HuH-7 (cell line): ENCODE measurements around the gene GPI.
"Not testable (repeated sequence)": the region's sequence is repeated elsewhere in the genome, so short reads cannot be mapped to it uniquely, and the experiment has no call there.

Experiments
- DNase-seq: peaks from one replicate; pipeline ENCODE4 v3.0.0; 2011; ENCODE audit warnings: low spot score

GPI gene

DNA sequence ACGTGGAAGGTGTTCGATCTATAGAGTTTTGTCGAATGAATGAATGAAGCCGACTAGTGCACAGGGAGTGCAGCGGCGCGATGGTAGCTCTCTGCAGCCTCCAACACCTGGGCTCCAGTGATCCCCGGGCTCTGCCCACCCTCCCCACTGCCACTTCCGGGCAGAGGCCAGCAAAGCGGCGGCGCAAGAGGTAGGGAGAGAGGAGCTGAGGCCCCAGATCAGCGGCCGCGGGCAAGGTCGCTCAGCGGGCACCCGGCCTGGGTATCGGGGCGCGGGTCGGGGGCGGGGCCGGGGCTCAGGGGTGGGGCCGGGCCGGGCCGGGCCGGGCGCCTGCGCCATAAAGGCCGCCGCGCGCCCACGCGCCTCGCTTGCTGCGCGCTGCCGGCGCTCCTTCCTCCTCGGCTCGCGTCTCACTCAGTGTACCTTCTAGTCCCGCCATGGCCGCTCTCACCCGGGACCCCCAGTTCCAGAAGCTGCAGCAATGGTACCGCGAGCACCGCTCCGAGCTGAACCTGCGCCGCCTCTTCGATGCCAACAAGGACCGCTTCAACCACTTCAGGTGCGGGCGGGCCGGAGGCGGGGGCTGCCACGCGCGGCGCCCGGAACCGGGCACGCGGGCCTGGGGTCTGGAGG is at the start of gene GPI:
Gene GPI (plus strand): TSS at position 367 of the 633 bp plus-strand sequence. CDS start 71 bp downstream, at position 438.
- DNase-seq: peak; percentile 72

DNA sequence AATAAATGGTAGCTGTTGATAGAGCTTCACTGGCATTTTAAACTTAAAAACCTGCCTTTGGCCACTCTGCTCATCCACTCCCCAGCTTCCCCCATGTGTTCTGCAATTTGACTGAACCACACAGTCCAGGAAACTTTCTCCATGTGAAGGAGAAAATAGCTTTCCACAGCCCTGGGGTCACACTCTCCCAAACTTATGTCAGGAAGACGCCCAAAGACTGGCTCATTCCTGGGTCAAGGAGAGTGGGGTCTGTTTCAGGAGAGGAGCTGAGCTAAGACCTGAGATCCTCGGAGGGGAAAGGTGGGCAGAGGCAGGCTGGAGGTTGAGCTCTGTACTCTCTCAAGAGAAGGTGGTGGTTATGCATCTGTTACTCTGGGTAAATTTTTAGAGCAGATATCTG is 48.7 kb upstream of the GPI start:
- no peak for DNase-seq

DNA sequence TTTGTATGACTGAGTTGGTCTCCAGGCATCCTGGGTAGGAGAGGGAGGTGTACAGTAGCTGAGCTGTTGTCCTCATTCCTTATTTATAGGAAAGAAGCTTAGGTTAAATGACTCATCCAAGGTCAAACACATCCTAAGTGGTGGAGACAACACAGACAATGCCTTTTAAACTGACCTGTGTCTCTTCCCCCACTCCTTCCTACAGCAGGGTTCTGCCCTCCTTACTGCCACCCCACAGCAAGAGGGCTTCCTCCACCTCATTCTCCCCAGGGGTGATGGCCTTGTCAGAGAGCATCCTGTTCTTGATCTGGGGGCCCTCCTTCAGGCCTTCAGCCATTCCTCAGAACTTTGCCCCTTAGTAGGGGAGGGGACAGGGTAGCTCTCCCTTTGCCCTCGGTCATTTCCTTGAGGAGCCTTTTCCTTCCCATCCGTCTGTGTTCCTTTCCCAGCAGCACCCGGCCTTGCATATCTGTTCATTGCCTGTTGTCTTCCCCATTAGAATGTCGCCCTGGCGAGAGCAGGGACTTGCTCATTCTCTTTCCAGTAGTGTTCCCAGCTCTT is 48.2 kb upstream of the GPI start:
- DNase-seq: no peak

DNA sequence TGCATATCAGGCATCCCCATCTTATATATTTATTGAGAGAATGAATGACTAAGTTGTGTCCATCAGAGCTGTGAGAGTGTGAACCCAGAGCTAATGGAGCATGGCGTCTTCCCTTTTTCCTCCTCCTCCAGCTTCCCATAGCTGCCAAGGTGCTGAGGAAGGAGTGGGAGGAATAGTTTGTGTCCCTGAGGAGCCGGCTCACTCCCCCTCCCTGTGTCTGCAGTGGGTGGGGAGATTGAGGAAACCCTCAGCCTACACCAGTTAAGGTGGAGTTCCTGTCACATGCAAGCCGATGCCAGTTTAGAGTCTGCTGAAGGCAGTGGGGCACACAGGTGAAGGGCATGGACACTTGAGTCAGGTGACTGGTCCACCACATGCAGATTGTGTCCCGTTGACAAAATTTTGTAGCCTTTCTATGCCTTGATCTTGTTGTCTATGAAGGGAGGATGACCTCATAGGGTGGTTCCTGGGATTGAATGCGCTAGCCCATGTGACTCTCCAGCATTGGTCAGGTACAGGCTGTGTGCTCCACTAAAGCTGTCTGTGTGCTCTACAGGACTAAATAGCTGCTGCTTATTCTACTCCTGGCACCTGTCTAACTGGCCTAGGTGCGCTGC is 47.6 kb upstream of the GPI start:
- DNase-seq: no peak

DNA sequence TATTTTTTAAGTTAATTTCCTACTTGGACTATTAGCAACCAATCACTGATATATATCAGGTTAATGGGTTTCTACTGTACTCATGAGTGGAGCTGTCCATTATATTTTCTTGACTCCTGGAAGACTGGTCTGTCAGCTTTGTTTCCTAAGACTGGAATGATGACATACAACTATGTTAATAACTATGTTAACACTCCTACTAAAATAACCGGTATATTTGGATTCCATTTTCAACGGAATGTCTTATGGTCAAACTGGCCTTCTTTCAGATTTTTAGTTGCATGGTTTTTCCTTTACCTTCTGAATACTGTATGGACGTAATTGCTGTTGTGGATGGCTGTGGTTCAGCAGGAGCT is 45.8 kb upstream of the GPI start:
- no peak for DNase-seq

DNA sequence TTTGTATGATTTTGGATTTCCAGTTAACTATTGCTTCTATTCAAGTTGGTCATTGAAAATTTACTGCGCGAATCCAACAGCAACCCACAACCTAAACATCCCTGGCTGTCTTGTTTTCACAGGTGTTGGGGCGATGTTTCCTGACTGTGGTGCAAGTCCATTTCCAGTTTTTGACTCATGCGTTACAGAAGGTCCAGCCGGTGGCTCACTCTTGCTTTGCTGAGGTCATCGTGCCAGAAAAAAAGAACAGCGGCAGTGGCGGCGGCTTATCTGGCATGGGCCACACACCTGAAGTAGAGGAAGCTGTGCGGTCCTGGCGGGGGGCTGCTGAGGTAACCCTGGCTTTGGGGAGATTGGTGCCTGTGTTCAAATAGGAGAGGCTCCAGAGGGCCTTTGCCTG is 45.2 kb upstream of the GPI start:
- DNase-seq: no peak

DNA sequence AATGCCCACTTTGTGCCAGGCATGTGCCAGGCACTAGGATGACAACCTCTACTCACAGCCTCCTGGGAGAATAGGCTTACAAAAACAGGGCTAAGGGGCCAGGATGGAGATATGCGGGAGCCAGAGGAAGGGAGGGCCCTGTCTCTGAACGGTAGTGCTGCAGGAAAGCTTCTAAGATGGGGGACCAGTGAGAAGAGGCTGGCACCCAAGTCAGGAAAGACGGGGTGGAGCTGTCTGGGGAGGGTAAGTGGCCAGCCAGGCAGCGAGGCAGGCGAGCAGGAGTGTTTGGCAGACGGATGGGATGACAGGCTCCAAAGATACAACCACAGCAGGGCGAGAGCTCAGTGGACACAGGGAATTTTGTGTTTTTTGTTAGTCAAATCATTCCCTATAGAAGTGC is 44.7 kb upstream of the GPI start:
- no peak for DNase-seq

DNA sequence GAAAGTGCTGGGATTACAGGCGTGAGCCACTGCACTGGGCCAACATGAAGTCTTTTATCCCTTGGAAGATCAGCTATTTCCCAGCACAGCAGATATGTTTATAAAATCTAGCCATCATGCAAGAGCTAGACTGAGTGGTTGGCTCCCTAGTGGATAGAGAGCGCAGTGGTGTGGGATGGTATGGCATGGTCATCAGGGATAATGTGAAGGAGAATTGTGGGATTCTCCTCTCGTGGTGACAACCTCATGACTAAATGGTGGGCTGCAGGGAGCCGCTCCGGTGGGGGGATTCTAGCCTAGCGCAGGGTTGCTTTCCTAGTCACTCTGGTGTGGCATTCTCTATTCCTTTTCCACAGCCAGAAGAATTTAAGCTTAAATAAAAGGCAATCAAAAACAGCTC is 43.3 kb upstream of the GPI start:
- DNase-seq: no peak

DNA sequence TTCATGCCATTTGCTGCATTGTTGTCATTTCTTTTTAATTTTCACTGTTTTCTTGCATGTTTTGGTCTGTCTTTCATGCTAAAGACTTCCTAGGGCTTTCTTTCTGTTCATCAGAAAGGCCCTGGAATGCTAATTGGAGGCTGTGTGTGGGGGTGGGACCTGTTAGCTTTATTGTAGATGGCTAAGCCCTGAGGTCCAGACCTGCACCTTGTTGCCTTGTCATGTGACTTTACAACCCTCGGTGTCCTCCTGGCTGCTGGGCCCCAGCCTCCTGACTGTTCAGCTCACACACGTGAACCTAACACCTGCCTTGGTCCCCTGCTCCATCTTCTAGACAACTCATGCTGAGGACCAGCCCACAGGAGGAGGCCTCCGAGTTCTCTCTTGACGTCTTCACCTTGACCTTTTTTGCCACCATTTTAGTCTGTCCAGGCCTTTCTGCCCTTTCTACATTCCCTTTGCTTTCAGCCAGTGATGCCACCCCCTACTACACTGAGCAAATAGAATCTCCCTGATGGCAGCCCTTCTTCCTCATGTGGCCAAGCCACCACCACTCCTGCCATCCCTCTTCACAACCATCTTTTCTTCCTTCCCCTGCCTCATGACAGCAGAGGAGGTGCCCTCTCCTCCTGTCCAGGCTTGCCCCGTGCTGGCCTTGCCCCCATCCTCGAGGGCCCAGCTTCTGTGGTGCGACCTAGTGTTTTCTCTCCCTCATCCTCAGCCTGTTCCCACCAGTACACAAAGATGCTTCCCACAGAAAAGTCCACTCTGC is 41.4 kb upstream of the GPI start:
- no peak for DNase-seq

DNA sequence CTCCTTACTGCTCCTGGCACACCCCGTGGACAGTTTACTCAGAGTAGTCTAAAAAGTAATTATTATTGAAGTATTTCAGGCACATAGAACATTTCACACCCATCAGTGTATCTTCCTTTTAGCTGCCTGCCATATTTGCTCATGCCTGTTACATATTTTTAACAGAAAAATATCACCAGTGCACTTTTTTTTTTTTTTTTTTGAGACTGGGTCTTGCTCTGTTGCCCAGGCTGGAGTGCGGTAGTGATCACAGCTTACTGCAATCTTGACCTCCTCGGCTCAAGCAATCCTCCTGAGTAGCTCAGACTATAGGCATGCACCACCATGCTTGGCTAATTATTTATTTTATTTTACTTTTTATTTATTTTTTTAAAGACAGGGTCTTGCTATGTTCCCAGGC is 40.7 kb upstream of the GPI start:
- no peak for DNase-seq

DNA sequence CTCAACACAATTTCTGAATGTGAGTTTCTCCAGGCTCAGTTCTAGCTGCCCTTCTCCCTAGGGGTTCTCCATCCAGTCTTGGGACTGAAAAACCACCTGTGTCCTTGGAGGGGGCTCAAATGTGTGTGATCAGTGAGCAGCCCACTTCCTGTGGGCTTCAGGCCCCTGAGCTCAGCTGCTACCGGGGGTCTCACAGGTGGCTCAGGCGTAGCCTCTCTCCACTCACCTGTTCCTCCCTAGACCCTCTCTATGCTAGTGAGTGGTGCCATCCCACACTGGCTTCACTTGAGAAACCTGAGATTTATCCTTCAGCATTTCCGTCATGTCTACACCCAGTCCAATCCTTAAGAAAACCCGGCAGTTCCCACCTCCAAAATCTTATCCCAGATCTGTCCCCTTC is 39.8 kb upstream of the GPI start:
- DNase-seq: no peak

DNA sequence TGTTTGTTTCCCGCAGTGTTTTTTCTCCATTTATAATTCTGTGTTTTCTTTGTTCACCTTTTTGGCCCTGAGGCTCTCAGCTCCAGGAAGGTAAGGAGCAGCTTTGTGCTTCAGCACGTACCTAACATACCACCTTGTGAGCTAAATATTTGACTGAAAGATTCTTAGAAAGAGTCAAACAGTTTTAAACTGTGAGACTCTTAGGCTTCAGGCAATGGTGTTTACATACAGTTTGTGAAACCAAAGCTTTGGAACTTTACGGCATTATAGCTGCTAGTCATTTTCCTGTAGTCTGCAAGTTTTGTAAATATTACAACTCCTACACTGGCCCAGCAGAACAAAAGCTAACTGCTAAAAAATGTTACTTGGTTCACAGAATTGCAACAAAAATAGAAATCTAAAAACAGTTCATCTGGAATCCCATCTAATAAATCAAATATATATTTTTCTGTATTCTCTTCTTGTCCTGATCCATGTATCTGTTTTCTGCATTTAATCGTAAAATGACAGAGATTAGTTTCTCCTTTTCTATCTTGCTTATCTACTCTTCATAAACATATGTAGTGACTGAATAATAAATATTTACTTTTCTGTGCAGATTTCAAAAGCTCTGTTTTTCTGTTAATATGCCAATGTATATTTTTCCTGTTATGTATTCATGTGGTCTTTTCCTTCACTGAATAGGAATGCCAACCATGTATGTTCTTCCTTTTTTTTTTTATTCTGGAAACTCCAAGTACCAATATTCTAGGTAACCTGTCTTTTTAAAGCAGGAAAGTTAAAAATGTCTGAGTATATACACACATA is 38.8 kb upstream of the GPI start:
- no peak for DNase-seq

DNA sequence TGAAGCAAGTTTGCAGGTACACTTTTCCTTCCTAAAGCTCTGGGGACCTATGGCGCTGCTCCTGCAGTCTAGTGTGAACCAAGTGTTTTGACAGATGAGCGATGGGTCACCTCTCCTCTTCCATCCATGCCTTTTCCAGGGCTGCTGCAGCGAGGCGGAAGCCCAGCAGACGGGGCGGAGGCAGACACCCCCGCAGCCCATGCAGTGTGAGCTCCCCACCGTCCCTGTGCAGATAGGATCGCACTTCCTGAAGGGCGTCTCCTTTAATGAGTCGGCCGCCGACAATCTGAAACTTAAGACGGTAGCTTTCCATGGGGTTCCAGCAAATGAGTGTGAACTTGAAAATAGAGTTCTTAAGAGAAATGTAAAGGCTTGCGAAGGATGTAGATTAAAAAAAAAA is 37.1 kb upstream of the GPI start:
- DNase-seq: no peak

DNA sequence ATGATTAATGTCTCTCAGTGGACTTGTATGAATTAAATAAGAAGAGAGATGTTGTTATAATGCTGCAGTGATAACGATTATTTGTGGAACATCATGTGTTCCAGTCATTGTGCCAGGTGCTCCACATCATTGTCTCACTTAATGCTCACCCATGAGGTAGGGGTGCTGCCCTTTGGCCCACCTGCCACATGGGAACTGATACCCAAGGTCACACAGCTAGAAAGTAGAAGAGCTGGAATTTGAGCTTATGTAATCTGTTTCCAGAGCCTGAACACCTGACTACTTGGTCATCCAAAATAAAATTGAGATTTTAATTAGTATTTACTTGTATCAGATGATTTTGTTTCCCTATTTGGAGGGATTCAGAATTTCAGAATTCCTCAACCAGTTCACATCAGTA is 36.0 kb upstream of the GPI start:
- no peak for DNase-seq

DNA sequence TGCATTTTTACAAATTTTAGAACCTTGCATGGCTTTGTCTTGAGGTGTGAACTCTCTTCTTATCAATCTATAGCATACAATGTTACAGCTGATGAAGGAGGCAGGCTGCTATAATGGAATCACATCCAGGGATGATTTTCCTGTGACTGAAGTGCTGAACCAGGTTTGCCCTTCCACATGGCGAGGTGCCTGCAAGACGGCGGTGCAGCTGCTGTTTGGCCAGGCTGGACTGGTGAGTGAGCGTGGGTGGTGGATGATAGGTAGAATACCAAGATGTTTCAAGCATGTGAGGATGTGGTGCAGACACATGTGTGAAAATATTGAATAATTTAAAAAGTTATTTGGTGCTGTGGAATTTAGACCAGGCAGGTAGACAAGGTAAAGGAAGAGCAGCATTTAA is 34.9 kb upstream of the GPI start:
- DNase-seq: no peak

DNA sequence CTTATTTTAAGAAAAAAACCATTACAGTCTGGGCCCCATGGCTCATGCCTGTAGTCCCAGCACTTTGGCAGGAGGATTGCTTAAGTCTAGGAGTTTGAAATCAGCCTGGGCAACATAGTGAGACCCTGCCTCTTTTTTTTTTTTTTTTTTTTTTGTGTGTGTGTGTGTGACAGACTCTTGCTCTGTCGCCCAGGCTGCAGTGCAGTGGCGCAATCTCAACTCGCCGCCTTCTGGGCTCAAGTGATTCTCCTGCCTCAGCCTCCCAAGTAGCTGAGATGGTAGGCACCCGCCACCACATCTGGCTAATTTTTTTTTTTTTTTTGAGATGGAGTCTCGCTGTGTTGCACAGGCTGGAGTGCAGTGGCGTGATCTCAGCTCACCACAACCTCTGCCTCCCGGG is 34.4 kb upstream of the GPI start:
- not testable (repeated sequence) for DNase-seq

DNA sequence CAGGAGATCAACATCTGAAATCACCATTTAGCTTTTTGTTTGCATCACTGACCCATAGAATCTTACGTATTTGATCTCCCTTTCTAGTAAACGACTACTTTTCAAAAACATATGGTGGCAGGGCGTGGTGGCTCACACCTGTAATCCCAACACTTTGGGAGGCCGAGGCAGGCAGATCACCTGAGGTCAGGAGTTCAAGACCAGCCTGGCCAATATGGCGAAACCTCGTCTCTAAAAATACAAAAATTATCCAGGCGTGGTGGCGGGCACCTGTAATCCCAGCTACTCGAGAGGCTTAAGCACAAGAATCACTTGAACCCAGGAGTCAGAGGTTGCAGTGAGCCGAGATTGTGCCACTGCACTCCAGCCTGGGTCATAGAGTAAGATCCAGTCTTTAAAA is 33.4 kb upstream of the GPI start:
- DNase-seq: not testable (repeated sequence)

DNA sequence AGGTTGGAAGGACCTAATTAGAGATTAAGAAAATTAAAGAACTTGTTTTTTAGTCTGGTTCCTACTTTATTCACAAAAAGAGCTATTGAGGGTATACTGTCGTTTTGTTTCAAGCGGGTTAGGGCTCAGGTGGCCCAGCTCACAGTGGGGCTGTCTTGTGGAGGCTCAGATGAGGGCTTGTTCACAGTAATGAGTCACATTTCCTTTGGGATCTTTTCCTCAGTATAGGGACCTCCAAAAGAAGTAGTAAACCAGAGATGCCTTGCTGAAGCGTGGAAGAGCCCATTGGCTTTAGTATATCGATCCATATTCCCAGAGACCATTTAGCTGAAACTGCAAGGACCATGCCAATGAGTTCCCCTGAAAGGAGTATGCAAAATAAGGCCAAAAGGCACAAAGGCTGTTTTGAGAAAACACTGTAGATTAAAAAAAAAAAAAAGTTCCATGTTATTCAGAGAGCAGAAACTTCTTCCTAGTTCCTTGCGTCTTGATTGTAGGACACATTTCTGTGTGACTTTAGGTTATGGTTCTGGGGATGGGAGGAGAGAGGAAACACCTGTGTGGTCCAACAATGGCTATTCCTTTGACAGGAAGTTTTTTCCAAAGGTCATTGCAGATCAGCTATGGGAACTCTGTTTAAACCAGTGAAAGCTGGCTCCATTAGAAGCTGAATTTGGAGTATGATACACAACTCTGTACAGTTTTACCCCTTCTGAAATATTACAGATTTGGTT is 32.8 kb upstream of the GPI start:
- no peak for DNase-seq

DNA sequence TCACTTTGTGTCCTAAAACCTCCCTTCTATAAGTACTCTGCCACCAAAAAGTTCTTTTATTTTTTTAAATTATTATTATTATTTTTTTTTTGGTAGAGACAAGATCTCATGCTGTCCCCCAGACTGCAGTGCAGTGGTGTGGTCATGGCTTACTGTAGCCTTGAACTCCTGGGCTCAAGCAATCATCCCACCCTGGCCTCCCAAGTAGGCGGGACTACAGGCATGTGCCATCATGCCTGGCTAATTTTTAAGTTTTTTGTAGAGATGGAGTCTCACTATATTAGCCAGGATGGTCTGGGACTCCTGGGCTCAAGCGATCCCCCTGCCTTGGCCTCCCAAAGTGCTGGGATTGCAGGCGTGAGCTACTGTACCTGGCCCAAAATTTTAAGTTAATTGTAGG is 29.1 kb upstream of the GPI start:
- DNase-seq: no peak

DNA sequence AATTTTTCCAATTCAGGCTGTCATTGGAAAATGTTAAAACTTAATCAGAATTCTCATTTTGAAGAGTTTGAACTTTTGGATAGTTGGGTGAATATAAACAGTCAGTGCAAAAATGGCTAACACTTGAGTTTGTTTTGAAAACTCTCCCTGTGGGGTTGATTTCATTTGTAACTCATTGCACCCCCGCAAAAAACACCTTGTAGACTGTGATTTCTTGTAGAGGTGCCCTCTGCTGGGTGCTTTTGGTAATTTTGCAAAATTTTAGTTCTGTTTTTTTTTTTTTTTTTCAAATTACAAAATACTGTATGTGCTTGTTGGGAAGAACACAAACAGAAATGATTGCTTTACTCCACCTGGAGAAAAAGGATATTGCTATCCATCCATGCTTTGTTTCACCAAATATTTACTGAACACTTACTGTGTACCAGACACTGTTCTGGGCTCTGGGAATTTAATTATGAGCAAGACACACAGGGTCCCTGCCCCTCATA is 28.2 kb upstream of the GPI start:
- peak; percentile 42 for DNase-seq

DNA sequence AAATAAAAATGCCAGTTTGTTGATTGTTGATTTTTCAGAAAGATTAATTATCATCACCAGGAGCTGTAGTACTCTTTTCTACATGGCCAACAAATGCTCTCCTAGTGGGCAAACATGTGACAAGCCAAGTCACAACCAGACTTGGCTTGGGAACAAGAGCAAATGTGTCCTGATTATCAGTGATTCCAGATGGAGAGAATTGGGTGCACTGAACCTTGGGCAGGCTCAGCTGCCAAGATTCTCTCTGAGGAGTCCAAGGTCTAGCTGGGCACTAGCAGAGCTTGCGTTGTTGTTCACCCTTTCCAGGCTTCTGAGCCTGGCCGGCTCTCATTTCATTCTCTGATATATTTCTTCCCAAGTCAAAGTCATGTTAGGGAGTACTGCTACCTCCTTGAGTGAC is 27.3 kb upstream of the GPI start:
- no peak for DNase-seq
